ENCODE measurements around the gene ZNF440.
A peak's percentile ranks its signal among the peaks of the same experiment; 100 is the strongest.
"Not testable (repeated sequence)": the region's sequence is repeated elsewhere in the genome, so short reads cannot be mapped to it uniquely, and the experiment has no call there.

The ZNF440 gene

GRCh38 chr19:11828957-11829876 lies 15.1 kb downstream of the ZNF440 start:
- DNase-seq: not testable (repeated sequence)

- DNase-seq: no peak
These were observed 18.3 kb downstream of the ZNF440 start for GRCh38 chr19:11832253-11832912.

- no peak for DNase-seq
These were observed 19.5 kb downstream of the ZNF440 start for GRCh38 chr19:11833541-11833940.

- DNase-seq: not testable (repeated sequence)
These were observed 21.6 kb downstream of the ZNF440 start for GRCh38 chr19:11835626-11836066.

- DNase-seq: no peak
These were observed 29.6 kb downstream of the ZNF440 start for GRCh38 chr19:11843722-11844121.

GRCh38 chr19:11847615-11848014 lies 33.5 kb downstream of the ZNF440 start:
- DNase-seq: not testable (repeated sequence)

- no peak for DNase-seq
These were observed 34.1 kb downstream of the ZNF440 start for GRCh38 chr19:11848200-11848593.

- peak; percentile 93 for DNase-seq
These were observed 34.8 kb downstream of the ZNF440 start, which contains the start of gene ZNF439 for GRCh38 chr19:11848594-11849469. Gene ZNF439, plus strand, starts transcription at chr19:11848726. Its CDS starts 142 bp downstream, at chr19:11848868.

- DNase-seq: not testable (repeated sequence)
These were observed 36.2 kb downstream of the ZNF440 start for GRCh38 chr19:11850289-11850688.

GRCh38 chr19:11853358-11853757 lies 39.3 kb downstream of the ZNF440 start:
- no peak for DNase-seq

GRCh38 chr19:11856596-11857250 lies 42.6 kb downstream of the ZNF440 start:
- DNase-seq: no peak

GRCh38 chr19:11860721-11861120 lies 46.6 kb downstream of the ZNF440 start:
- DNase-seq: no peak

- no peak for DNase-seq
These were observed 47.2 kb downstream of the ZNF440 start for GRCh38 chr19:11861301-11861700.

GRCh38 chr19:11867766-11868165 lies 53.7 kb downstream of the ZNF440 start:
- DNase-seq: not testable (repeated sequence)

GRCh38 chr19:11868188-11868587 lies 54.1 kb downstream of the ZNF440 start:
- DNase-seq: no peak

GRCh38 chr19:11872624-11873023 lies 58.6 kb downstream of the ZNF440 start:
- no peak for DNase-seq

- DNase-seq: no peak
These were observed 59.7 kb downstream of the ZNF440 start for GRCh38 chr19:11873762-11874161.

GRCh38 chr19:11879687-11880266 lies 65.7 kb downstream of the ZNF440 start:
- peak; percentile 73 for DNase-seq

GRCh38 chr19:11880598-11880997 lies 66.5 kb downstream of the ZNF440 start:
- no peak for DNase-seq

GRCh38 chr19:11881151-11881800 lies 67.2 kb downstream of the ZNF440 start:
- DNase-seq: peak; percentile 72

- DNase-seq: no peak
These were observed 68.5 kb downstream of the ZNF440 start for GRCh38 chr19:11882606-11883005.

Measured in stimulated activated CD8-positive, alpha-beta memory T cell treated with anti-CD3 and anti-CD28 coated beads, Interleukin-4, amount 100 ng/mL, for 48 hours (primary cell).